Muscle layer of duodenum (tissue), 2 donors: ENCODE measurements around the gene CYGB.

Experiments
- H3K27ac ChIP-seq: one replicate; pipeline ENCODE4 v1.7.0; 2013; ENCODE audit warnings: mild to moderate bottlenecking, low read length
- H3K27me3 ChIP-seq: one replicate; pipeline ENCODE4 v1.7.0; 2013; ENCODE audit warnings: low read depth, mild to moderate bottlenecking, control low read depth, low read length
- H3K36me3 ChIP-seq, 2 donors: one replicate each; pipeline ENCODE4 v1.7.0; 2013; ENCODE audit warnings: low read length in 2 of 2, control low read depth in 1 of 2, mild to moderate bottlenecking in 1 of 2; ENCODE audit not compliant: insufficient read depth in 2 of 2, control insufficient read depth in 1 of 2
- H3K4me1 ChIP-seq, 2 donors: one replicate each; pipeline ENCODE4 v1.7.0; 2013; ENCODE audit warnings: low read length in 2 of 2, mild to moderate bottlenecking in 2 of 2, control low read depth in 1 of 2, moderate library complexity in 1 of 2; ENCODE audit not compliant: insufficient read depth in 2 of 2, control insufficient read depth in 1 of 2
- H3K4me3 ChIP-seq, 2 donors: one replicate each; pipeline ENCODE4 v1.7.0; 2013; ENCODE audit warnings: low read length in 2 of 2, low read depth in 1 of 2, mild to moderate bottlenecking in 1 of 2
- H3K9me3 ChIP-seq, 2 donors: one replicate each; pipeline ENCODE4 v1.7.0; 2013; ENCODE audit warnings: low read length in 2 of 2, control low read depth in 1 of 2, mild to moderate bottlenecking in 1 of 2; ENCODE audit not compliant: control insufficient read depth in 1 of 2
- donor health status: healthy.

The CYGB gene

GRCh38 chr17:76558198-76559095, 20.9 kb upstream of the CYGB start:
- H3K27me3 ChIP-seq, result no peaks in the 10 kb centered on the region
- H3K27ac ChIP-seq, result peak overlapping the region; percentile 96
- peaks cover 0 to 13% of the 10 kb centered on the region in 2 donors for H3K36me3 ChIP-seq
- H3K4me3 ChIP-seq, result peak overlapping the region; percentile 89 to 90
- H3K9me3 ChIP-seq, result no peaks in the 10 kb centered on the region
- peaks cover 4 to 45% of the 10 kb centered on the region in 2 donors for H3K4me1 ChIP-seq

DNA sequence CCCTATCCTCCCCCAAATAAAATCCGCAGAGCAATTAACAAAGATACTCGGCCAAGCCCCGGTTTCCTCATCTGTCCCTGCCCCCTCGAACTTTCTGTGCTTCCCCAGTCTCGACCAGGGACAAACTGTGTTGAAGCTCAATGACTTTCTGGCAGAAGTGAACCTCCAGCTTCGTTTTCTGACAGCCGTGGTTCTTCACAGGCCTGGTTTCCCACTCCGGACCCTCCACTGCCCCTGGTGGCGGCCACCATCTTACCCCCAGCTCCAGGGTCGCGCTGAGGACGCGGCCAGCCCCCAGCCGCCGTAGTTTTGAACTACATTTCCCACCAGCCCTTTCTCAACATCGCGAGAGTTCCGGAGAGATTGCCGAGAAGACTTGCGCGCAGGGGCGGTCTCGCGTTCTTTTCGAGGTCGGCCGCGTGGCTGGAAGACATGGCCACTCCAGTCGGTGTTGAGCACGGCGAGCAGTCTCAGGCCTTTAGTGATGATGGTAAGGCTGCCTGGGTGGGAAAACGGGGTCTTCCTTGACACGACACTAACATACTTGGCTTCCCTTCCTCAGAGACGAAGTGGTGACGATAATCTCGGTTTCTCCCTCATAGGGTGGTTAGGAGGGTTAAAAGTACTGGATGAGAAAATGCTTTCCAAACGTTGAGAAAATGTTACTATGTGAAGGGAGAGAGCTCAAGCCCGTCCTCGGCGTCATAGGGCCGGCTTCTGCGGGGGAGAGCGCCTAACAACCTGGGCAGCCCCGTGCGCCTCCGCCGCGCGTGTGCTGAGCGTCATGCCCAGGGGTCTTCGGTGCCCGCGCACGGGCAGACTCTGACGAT, 20.1 kb upstream of the CYGB start:
- Histone ChIP-seq H3K9me3 (no peaks in the 10 kb centered on the region), H3K36me3 (peaks cover 0 to 8% of the 10 kb centered on the region in 2 donors), H3K4me1 (peaks cover 4 to 45% of the 10 kb centered on the region in 2 donors), H3K27ac (peak overlapping the region; percentile 96), H3K4me3 (peak overlapping the region; percentile 89 to 90), H3K27me3 (no peaks in the 10 kb centered on the region)

GRCh38 chr17:76556765-76557367, 19.4 kb upstream of the CYGB start:
- no peaks in the 10 kb centered on the region for H3K9me3 ChIP-seq
- peaks cover 4 to 43% of the 10 kb centered on the region in 2 donors for H3K4me1 ChIP-seq
- H3K27me3 ChIP-seq, result no peaks in the 10 kb centered on the region
- H3K27ac ChIP-seq, result peak overlapping the region; percentile 96
- peak overlapping the region; percentile 89 to 90 for H3K4me3 ChIP-seq
- H3K36me3 ChIP-seq, result peaks cover 0 to 7% of the 10 kb centered on the region in 2 donors

DNA sequence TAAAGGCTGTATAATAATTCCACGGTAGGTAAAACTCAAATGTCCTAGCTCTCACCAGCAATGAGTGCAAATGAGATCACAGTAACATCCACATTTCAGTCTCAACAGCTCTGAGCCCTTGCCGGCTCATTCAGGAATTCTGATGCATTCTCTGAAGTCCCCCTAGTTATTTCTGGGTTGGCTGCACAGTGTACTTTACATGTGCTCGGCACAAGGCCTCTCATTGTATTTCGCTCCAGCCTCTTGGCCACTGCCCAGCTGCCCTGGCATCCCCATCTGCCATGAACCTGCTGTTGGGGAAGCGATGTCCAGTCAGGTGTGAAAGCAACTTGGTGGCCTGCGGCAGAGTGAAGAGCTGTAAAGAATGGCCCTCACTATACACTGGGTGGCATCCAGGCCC, 16.6 kb upstream of the CYGB start:
- no peak overlapping the region for H3K27ac ChIP-seq
- peaks cover 4 to 18% of the 10 kb centered on the region in 2 donors for H3K4me1 ChIP-seq
- no peaks in the 10 kb centered on the region for H3K9me3 ChIP-seq
- H3K4me3 ChIP-seq, result no peak overlapping the region
- H3K27me3 ChIP-seq, result no peaks in the 10 kb centered on the region
- H3K36me3 ChIP-seq, result no peaks in the 10 kb centered on the region

DNA sequence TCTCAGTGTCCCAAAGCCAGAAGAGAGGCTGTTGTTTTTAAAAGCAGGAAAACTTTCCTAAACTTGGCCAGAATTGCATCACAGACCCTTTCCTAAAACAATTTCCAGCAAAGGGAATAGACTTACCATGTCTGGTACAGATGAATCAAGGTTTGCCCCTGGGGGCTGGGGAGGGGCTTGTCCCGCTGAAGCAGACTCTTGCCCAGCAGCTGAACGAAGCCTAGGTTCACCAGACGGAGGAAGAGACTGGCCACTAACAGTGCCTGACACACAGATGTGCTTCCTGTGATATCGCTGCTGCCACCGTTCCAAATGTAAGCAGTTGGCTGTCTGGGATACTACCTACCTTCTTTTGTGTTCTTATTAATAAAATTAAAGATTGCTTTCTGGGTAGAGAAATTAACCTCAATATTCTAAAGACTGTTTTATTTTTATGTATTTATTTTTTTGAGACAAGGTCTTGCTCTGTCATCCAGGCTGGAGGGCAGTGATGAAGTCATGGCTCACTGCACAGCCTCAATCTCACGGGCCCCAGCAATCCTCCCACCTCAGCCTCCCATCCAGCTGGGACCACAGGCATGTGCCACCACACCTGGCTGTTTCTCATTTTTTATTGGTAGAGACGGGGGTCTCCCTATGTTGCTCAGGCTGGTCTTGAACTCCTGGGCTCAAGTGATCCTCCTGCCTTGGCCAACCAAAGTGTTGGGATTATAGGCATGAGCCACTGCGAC, 15.8 kb upstream of the CYGB start:
- Histone ChIP-seq H3K27me3 (no peaks in the 10 kb centered on the region), H3K4me3 (no peak overlapping the region), H3K36me3 (no peaks in the 10 kb centered on the region), H3K4me1 (peaks cover 4 to 10% of the 10 kb centered on the region in 2 donors), H3K9me3 (no peaks in the 10 kb centered on the region), H3K27ac (no peak overlapping the region)

GRCh38 chr17:76551685-76552084, 14.2 kb upstream of the CYGB start:
- no peak overlapping the region for H3K27ac ChIP-seq

GRCh38 chr17:76550712-76551615, 13.5 kb upstream of the CYGB start:
- H3K36me3 ChIP-seq, result no peaks in the 10 kb centered on the region
- H3K4me3 ChIP-seq, result no peak overlapping the region
- H3K9me3 ChIP-seq, result no peaks in the 10 kb centered on the region
- H3K27ac ChIP-seq, result no peak overlapping the region
- H3K4me1 ChIP-seq, result peaks cover 11 to 16% of the 10 kb centered on the region in 2 donors
- no peaks in the 10 kb centered on the region for H3K27me3 ChIP-seq

More at GRCh38 chr17:76551685-76552084, 14.2 kb upstream of the CYGB start:
- no peaks in the 10 kb centered on the region for H3K9me3 ChIP-seq
- peaks cover 9 to 15% of the 10 kb centered on the region in 2 donors for H3K4me1 ChIP-seq
- no peaks in the 10 kb centered on the region for H3K36me3 ChIP-seq
- no peaks in the 10 kb centered on the region for H3K27me3 ChIP-seq
- H3K4me3 ChIP-seq, result no peak overlapping the region

DNA sequence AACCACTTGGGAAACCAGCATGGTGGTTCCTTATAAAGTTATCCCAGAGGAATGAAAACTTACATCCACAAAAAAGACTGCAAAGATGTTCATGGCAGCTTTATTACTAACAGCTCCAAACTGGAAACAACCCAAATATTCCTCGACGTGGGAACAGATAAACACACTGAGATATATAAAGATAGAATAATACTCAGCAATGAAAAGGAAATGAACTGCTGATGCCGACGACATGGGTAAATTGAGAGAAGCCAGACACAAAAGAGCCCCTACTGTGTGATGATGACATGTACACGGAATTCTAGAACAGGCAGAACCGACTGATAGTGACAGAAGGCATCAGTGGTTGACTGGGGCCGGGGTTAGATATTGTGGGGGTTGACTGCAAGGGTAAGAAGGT, 12.0 kb upstream of the CYGB start:
- Histone ChIP-seq H3K9me3 (no peaks in the 10 kb centered on the region), H3K4me1 (peaks cover 13 to 16% of the 10 kb centered on the region in 2 donors), H3K27ac (no peak overlapping the region), H3K27me3 (no peaks in the 10 kb centered on the region), H3K4me3 (no peak overlapping the region), H3K36me3 (no peaks in the 10 kb centered on the region)

DNA sequence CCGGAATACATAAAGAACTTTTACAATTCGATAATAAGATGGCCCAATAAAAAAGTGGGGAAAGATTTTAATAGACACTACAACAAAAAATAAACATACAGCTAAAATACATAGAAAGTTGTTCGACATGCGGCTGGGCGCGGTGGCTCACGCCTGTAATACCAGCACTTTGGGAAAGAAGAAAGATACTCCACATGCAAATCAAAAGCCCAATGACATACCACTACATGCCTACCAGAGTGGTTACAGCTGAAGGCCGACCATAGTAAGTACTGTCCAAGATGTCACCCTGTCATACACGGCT, 11.7 kb upstream of the CYGB start:
- no peak overlapping the region for H3K4me3 ChIP-seq
- H3K4me1 ChIP-seq, result peaks cover 16 to 17% of the 10 kb centered on the region in 2 donors
- H3K27ac ChIP-seq, result no peak overlapping the region

More for the DNA sequence above, 11.7 kb upstream of the CYGB start:
- Histone ChIP-seq H3K9me3 (no peaks in the 10 kb centered on the region), H3K27me3 (no peaks in the 10 kb centered on the region), H3K36me3 (no peaks in the 10 kb centered on the region)
